Activated CD4-positive, alpha-beta T cell treated with anti-CD3 and anti-CD28 coated beads for 36 hours (primary cell): ENCODE measurements around the gene PTPRQ. TPM values are rescaled to one million over a fixed set of nuclear protein-coding genes. Genes with fewer than 3 reads are reported as not detected.
"Not testable (repeated sequence)": the region's sequence is repeated elsewhere in the genome, so short reads cannot be mapped to it uniquely, and the experiment has no call there.

Experiments used
- ATAC-seq: fragments of 200-7000 bp; cut with Tn5 transposase; one replicate; pipeline ENCODE4 v1.10.0; 2021; ENCODE audit warnings: mild to moderate bottlenecking, moderate library complexity
- CTCF ChIA-PET: fragments of 350-600 bp; sonication (Branson Sonifier 250); formaldehyde crosslinking; loops from one replicate; lab custom pipeline; 2021; ENCODE audit warnings: antibody characterized with exemption; lab: Charles Lee
- POLR2A ChIA-PET: fragments of 350-600 bp; sonication (Branson Sonifier 250); formaldehyde crosslinking; loops from one replicate; lab custom pipeline; 2021; ENCODE audit warnings: antibody characterized with exemption, inconsistent platforms; lab: Charles Lee
- DNase-seq: peaks from one replicate; pipeline ENCODE4 v3.0.0-alpha.2; 2020
- H3K27ac Mint-ChIP-seq: one replicate; pipeline ENCODE4 v1.8.0; 2021; ENCODE audit warnings: mixed read lengths
- H3K27me3 Mint-ChIP-seq: one replicate; pipeline ENCODE4 v1.8.0; 2021; ENCODE audit warnings: mixed read lengths
- H3K36me3 Mint-ChIP-seq: one replicate; pipeline ENCODE4 v1.8.0; 2021; ENCODE audit warnings: low read depth, mixed read lengths
- H3K4me1 Mint-ChIP-seq: one replicate; pipeline ENCODE4 v1.8.0; 2021; ENCODE audit warnings: mixed read lengths
- H3K4me3 Mint-ChIP-seq: one replicate; pipeline ENCODE4 v1.8.0; 2021; ENCODE audit warnings: mild to moderate bottlenecking, moderate library complexity, mixed read lengths
- H3K9me3 Mint-ChIP-seq: one replicate; pipeline ENCODE4 v1.8.0; 2021; ENCODE audit warnings: low read depth, mixed read lengths
- intact Hi-C, 2 experiments: fragments of 100-400 bp; cut with DNase I in 1 of 2; cut with micrococcal nuclease in 1 of 2; formaldehyde crosslinking; loops; one replicate each; pipeline versions ENCODE4 v1.14.2 to v1.15.1; 2022 to 2024; cut with DNase I, micrococcal nuclease
- total RNA-seq, 2 experiments: library from RNA; stranded (reverse); gene quantifications; one replicate each; pipeline ENCODE4 v1.2.3, GENCODE V29; 2021

The PTPRQ gene
- total RNA-seq, 2 experiments from 2014 or later: not detected

DNA sequence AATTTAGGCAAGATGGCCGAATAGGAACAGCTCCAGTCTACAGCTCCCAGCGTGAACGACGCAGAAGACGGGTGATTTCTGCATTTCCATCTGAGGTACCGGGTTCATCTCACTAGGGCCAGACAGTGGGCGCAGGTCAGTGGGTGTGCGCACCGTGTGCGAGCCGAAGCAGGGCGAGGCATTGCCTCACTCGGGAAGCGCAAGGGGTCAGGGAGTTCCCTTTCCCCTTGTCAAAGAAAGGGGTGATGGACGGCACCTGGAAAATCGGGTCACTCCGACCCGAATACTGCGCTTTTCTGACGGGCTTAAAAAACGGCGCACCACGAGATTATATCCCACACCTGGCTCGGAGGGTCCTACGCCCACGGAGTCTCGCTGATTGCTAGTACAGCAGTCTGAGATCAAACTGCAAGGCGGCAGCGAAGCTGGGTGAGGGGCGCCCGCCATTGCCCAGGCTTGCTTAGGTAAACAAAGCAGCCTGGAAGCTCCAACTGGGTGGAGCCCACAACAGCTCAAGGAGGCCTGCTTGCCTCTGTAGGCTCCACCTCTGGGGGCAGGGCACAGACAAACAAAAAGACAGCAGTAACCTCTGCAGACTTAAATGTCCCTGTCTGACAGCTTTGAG is 33.6 kb downstream of the PTPRQ start:
- DNase-seq, H3K9me3 Mint-ChIP-seq, H3K27me3 Mint-ChIP-seq, H3K4me3 Mint-ChIP-seq, H3K4me1 Mint-ChIP-seq, H3K36me3 Mint-ChIP-seq, H3K27ac Mint-ChIP-seq, intact Hi-C loops, POLR2A ChIA-PET, ATAC-seq: not testable (repeated sequence)
- CTCF ChIA-PET: interaction anchor here (0.6 kb wide), 1 partner anchor 470 kb away, joined by 3 read pairs; no protein-coding TSS in a partner anchor

DNA sequence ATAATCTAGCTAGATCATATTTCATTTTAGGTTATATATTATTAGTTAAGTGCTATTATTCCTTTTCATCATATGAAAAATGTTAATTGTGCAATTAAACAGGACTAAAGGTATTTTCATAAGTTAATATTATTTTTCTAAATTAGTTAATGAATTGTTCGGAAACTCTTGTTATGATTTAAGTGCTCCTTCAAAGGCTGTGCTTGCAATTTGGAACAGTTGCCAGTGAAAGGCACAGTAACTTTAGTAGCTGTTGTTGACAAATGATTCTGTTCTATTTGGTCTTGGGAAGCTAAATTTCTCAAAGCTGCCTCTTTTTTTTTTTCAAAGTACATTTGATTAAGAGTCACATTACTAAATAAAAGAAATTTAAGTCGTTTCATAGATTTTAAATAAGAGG is 40.7 kb downstream of the PTPRQ start:
- H3K27me3 Mint-ChIP-seq: no peaks in the 10 kb centered on the region
- H3K4me3 Mint-ChIP-seq: no peak overlapping the region
- H3K4me1 Mint-ChIP-seq: no peaks in the 10 kb centered on the region
- H3K27ac Mint-ChIP-seq: no peak overlapping the region
- ChIA-PET POLR2A (no interaction called here), CTCF (interaction anchor here (0.9 kb wide), 1 partner anchor 11 kb away, joined by 3 read pairs; no protein-coding TSS in a partner anchor)
- no peak for DNase-seq
- intact Hi-C loops: no loop called here
- ATAC-seq: no peak
- H3K36me3 Mint-ChIP-seq: no peaks in the 10 kb centered on the region
- peaks cover 2% of the 10 kb centered on the region for H3K9me3 Mint-ChIP-seq

- no peak for ATAC-seq
- H3K27me3 Mint-ChIP-seq: no peaks in the 10 kb centered on the region
- no peak overlapping the region for H3K27ac Mint-ChIP-seq
- intact Hi-C loops: no loop called here
- CTCF ChIA-PET: interaction anchor here (0.9 kb wide), 1 partner anchor 12 kb away, joined by 3 read pairs; no protein-coding TSS in a partner anchor
- H3K4me3 Mint-ChIP-seq: no peak overlapping the region
- POLR2A ChIA-PET: no interaction called here
- peaks cover 2% of the 10 kb centered on the region for H3K9me3 Mint-ChIP-seq
- no peak for DNase-seq
- H3K36me3 Mint-ChIP-seq: no peaks in the 10 kb centered on the region
- H3K4me1 Mint-ChIP-seq: no peaks in the 10 kb centered on the region
These were observed 41.4 kb downstream of the PTPRQ start for GRCh38 chr12:80485222-80485987.

- ChIA-PET CTCF (no interaction called here), POLR2A (no interaction called here)
- DNase-seq (no peak), ATAC-seq (no peak)
- Mint-ChIP-seq H3K36me3 (no peaks in the 10 kb centered on the region), H3K4me1 (no peaks in the 10 kb centered on the region), H3K9me3 (no peaks in the 10 kb centered on the region), H3K27me3 (no peaks in the 10 kb centered on the region), H3K27ac (no peak overlapping the region), H3K4me3 (no peak overlapping the region)
- intact Hi-C loops: no loop called here
These were observed 46.3 kb downstream of the PTPRQ start for GRCh38 chr12:80490329-80490728.

DNA sequence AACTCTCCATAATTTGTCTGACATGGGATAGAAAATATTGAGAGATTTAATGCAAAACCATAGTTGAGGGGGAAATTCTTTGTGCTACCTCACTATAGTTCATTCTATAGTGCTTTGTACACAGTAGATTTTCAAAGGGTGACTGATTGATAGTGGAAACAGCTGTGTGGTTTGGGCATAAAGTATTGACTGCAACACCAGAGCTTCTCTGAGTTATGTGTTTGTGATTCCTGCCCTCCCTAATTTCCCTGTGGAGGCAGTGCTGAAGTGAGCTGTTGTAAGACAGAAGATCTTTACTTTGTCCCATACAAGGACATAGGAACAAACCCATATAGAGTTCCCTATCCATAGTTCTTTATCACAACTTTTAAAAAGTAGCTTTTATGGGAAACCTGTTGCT is 47.1 kb downstream of the PTPRQ start:
- intact Hi-C loops: no loop called here
- ATAC-seq (no peak), DNase-seq (no peak)
- no peak overlapping the region for H3K27ac Mint-ChIP-seq
- H3K9me3 Mint-ChIP-seq: no peaks in the 10 kb centered on the region
- H3K36me3 Mint-ChIP-seq: no peaks in the 10 kb centered on the region
- CTCF ChIA-PET: no interaction called here
- no peaks in the 10 kb centered on the region for H3K4me1 Mint-ChIP-seq
- no peak overlapping the region for H3K4me3 Mint-ChIP-seq
- POLR2A ChIA-PET: no interaction called here
- H3K27me3 Mint-ChIP-seq: no peaks in the 10 kb centered on the region

- Mint-ChIP-seq H3K36me3 (no peaks in the 10 kb centered on the region), H3K27me3 (no peaks in the 10 kb centered on the region), H3K4me1 (no peaks in the 10 kb centered on the region), H3K27ac (no peak overlapping the region), H3K4me3 (no peak overlapping the region), H3K9me3 (no peaks in the 10 kb centered on the region)
- ChIA-PET POLR2A (no interaction called here), CTCF (no interaction called here)
- intact Hi-C loops: no loop called here
- no peak for ATAC-seq
- no peak for DNase-seq
These were observed 49.4 kb downstream of the PTPRQ start for GRCh38 chr12:80493466-80493865.

GRCh38 chr12:80494836-80495235 is 50.8 kb downstream of the PTPRQ start:
- DNase-seq (no peak), ATAC-seq (no peak)
- intact Hi-C loops: no loop called here
- H3K27me3 Mint-ChIP-seq: no peaks in the 10 kb centered on the region
- no peak overlapping the region for H3K27ac Mint-ChIP-seq
- no peaks in the 10 kb centered on the region for H3K4me1 Mint-ChIP-seq
- ChIA-PET CTCF (no interaction called here), POLR2A (no interaction called here)
- no peaks in the 10 kb centered on the region for H3K36me3 Mint-ChIP-seq
- no peak overlapping the region for H3K4me3 Mint-ChIP-seq
- H3K9me3 Mint-ChIP-seq: no peaks in the 10 kb centered on the region

- ChIA-PET CTCF (no interaction called here), POLR2A (no interaction called here)
- no peak overlapping the region for H3K27ac Mint-ChIP-seq
- ATAC-seq (no peak), DNase-seq (no peak)
- H3K9me3 Mint-ChIP-seq: no peaks in the 10 kb centered on the region
- H3K36me3 Mint-ChIP-seq: no peaks in the 10 kb centered on the region
- no peaks in the 10 kb centered on the region for H3K4me1 Mint-ChIP-seq
- H3K4me3 Mint-ChIP-seq: no peak overlapping the region
- intact Hi-C loops: no loop called here
- H3K27me3 Mint-ChIP-seq: no peaks in the 10 kb centered on the region
These were observed 54.2 kb downstream of the PTPRQ start for GRCh38 chr12:80498059-80498728.

GRCh38 chr12:80504389-80505163 is 60.5 kb downstream of the PTPRQ start:
- Mint-ChIP-seq H3K27me3 (no peaks in the 10 kb centered on the region), H3K36me3 (no peaks in the 10 kb centered on the region), H3K4me3 (no peak overlapping the region), H3K4me1 (no peaks in the 10 kb centered on the region), H3K27ac (no peak overlapping the region), H3K9me3 (no peaks in the 10 kb centered on the region)
- no peak for ATAC-seq
- DNase-seq: no peak
- intact Hi-C loops: no loop called here
- ChIA-PET CTCF (no interaction called here), POLR2A (no interaction called here)

DNA sequence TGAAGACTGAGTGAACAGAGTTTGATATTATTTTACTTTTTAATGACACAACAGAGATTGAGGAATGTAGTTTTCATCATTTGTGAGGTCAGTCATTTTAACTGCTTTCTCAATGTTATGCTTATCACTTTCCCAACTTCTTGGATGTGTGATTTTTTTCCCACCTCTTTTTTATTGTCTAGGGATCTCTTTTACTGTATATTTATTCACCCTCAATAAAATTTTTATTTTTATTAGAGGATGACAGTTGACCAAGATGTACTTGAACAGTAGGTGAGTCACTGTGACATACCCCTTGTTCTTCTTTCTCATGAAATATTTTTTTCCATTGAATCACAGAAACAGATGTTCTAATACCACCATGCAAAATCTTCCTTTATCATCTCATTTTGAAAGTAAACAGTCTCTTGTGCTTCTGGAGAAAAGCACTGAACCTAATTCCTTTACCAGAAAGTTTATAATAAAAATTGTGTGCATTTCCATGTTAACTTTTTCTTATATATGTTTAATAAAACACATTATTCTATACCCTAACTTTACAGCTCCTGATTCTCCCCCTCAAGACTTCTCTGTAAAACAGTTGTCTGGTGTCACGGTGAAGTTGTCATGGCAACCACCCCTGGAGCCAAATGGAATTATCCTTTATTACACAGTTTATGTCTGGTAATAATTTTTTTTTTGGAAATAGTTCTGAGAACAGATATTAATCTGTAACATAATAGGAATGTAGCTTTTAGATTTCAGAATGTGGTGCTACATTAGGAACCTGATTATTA is 65.9 kb downstream of the PTPRQ start:
- POLR2A ChIA-PET: no interaction called here
- ATAC-seq (no peak), DNase-seq (no peak)
- Mint-ChIP-seq H3K4me1 (no peaks in the 10 kb centered on the region), H3K36me3 (no peaks in the 10 kb centered on the region), H3K9me3 (peaks cover 3% of the 10 kb centered on the region), H3K27me3 (no peaks in the 10 kb centered on the region), H3K27ac (no peak overlapping the region), H3K4me3 (no peak overlapping the region)
- intact Hi-C loops: no loop called here
- CTCF ChIA-PET: no interaction called here

GRCh38 chr12:80512781-80513180 is 68.7 kb downstream of the PTPRQ start:
- Mint-ChIP-seq H3K27ac (no peak overlapping the region), H3K9me3 (peaks cover 7% of the 10 kb centered on the region), H3K36me3 (no peaks in the 10 kb centered on the region), H3K4me3 (no peak overlapping the region), H3K4me1 (no peaks in the 10 kb centered on the region), H3K27me3 (no peaks in the 10 kb centered on the region)
- ChIA-PET CTCF (no interaction called here), POLR2A (no interaction called here)
- no peak for ATAC-seq
- intact Hi-C loops: no loop called here
- DNase-seq: no peak
